Trophoblast cell (in vitro differentiated cells and primary cell): ENCODE results near the gene RCL1.

ENCODE experiments used
- DNase-seq, 2 donors: peaks; one replicate each; pipeline ENCODE4 v3.0.0-alpha.2; 2016
- H2AFZ ChIP-seq: 2 replicates; pipeline ENCODE4 v1.6.1; 2013; ENCODE audit warnings: low read length, moderate library complexity, mild to moderate bottlenecking; ENCODE audit not compliant: insufficient read depth, poor library complexity
- H2AK5ac ChIP-seq: 2 replicates; pipeline ENCODE4 v1.6.1; 2013; ENCODE audit warnings: mild to moderate bottlenecking, low read length
- H2BK120ac ChIP-seq: 2 replicates; pipeline ENCODE4 v1.6.1; 2013; ENCODE audit warnings: low read length, mild to moderate bottlenecking, moderate library complexity; ENCODE audit not compliant: insufficient read depth, poor library complexity
- H2BK12ac ChIP-seq: 2 replicates; pipeline ENCODE4 v1.6.1; 2013; ENCODE audit warnings: mild to moderate bottlenecking, low read length, moderate library complexity
- H2BK5ac ChIP-seq: 2 replicates; pipeline ENCODE4 v1.6.1; 2013; ENCODE audit warnings: low read length, low read depth, moderate library complexity, mild to moderate bottlenecking; ENCODE audit not compliant: poor library complexity
- H3K14ac ChIP-seq: 2 replicates; pipeline ENCODE4 v1.6.1; 2013; ENCODE audit warnings: mild to moderate bottlenecking, low read length
- H3K18ac ChIP-seq: 2 replicates; pipeline ENCODE4 v1.6.1; 2013; ENCODE audit warnings: mild to moderate bottlenecking, low read length
- H3K23ac ChIP-seq: 2 replicates; pipeline ENCODE4 v1.6.1; 2013; ENCODE audit warnings: low read length
- H3K27ac ChIP-seq: 2 replicates; pipeline ENCODE4 v1.5.1; 2013; ENCODE audit warnings: low read depth, mild to moderate bottlenecking, inconsistent platforms, low read length, moderate library complexity
- H3K27me3 ChIP-seq: 2 replicates; pipeline ENCODE4 v1.6.1; 2013; ENCODE audit warnings: inconsistent platforms, mild to moderate bottlenecking, low read length, moderate library complexity; ENCODE audit not compliant: insufficient read depth
- H3K36me3 ChIP-seq, 2 experiments: 1 replicate in 1 of 2; 2 replicates in 1 of 2; pipeline ENCODE4 v1.6.1; 2013; ENCODE audit warnings: low read length in 2 of 2, mild to moderate bottlenecking in 2 of 2, moderate library complexity in 1 of 2; ENCODE audit not compliant: insufficient read depth in 2 of 2, control insufficient read depth in 1 of 2
- H3K4ac ChIP-seq: 2 replicates; pipeline ENCODE4 v1.6.1; 2013; ENCODE audit warnings: low read depth, mild to moderate bottlenecking, low read length, moderate library complexity
- H3K4me1 ChIP-seq, 2 experiments: 1 replicate in 1 of 2; 2 replicates in 1 of 2; pipeline ENCODE4 v1.6.1; 2013; ENCODE audit warnings: low read length in 2 of 2, mild to moderate bottlenecking in 2 of 2, moderate library complexity in 1 of 2; ENCODE audit not compliant: insufficient read depth in 2 of 2, control insufficient read depth in 1 of 2
- H3K4me2 ChIP-seq: 2 replicates; pipeline ENCODE4 v1.6.1; 2013; ENCODE audit warnings: inconsistent platforms, mild to moderate bottlenecking, low read length, moderate library complexity
- H3K4me3 ChIP-seq: 2 replicates; pipeline ENCODE4 v1.5.1; 2013; ENCODE audit warnings: mild to moderate bottlenecking, low read depth, low read length, inconsistent platforms
- H3K79me1 ChIP-seq: one replicate; pipeline ENCODE4 v1.6.1; 2013; ENCODE audit warnings: low read length
- H3K79me2 ChIP-seq: 2 replicates; pipeline ENCODE4 v1.6.1; 2013; ENCODE audit warnings: low read length, mild to moderate bottlenecking; ENCODE audit not compliant: control insufficient read depth, insufficient read depth, poor library complexity
- H3K9ac ChIP-seq: 2 replicates; pipeline ENCODE4 v1.6.1; 2013; ENCODE audit warnings: mild to moderate bottlenecking, low read length
- H3K9me3 ChIP-seq: 2 replicates; pipeline ENCODE4 v1.6.1; 2013; ENCODE audit warnings: low read depth, mild to moderate bottlenecking, control low read depth, inconsistent platforms, low read length; ENCODE audit not compliant: insufficient read depth
- H4K12ac ChIP-seq: 2 replicates; pipeline ENCODE4 v1.6.1; 2013; ENCODE audit warnings: low read depth, mild to moderate bottlenecking, low read length, moderate library complexity
- H4K8ac ChIP-seq: 2 replicates; pipeline ENCODE4 v1.6.1; 2013; ENCODE audit warnings: low read depth, mild to moderate bottlenecking, low read length, moderate library complexity
- H4K91ac ChIP-seq: one replicate; pipeline ENCODE4 v1.6.1; 2013; ENCODE audit warnings: low read depth, mild to moderate bottlenecking, low read length, moderate library complexity
- WGBS: extraction: QIAGEN DNeasy Blood & Tissue Kit; methylation state at CpG from one replicate; pipeline ENCODE4 v1.1.7; 2013; ENCODE audit warnings: missing lambda C conversion rate; ENCODE audit not compliant: insufficient read length, insufficient coverage; ENCODE audit errors: extremely low coverage; 5-methylcytosine and 5-hydroxymethylcytosine counted together

Gene RCL1

GRCh38 chr9:4849369-4849768, 56.6 kb downstream of the RCL1 start:
- Histone ChIP-seq H3K79me2 (no peaks in the 10 kb centered on the region), H4K12ac (no peak overlapping the region), H3K36me3 (peaks cover 6 to 16% of the 10 kb centered on the region in 2 experiments), H4K8ac (no peak overlapping the region), H2AK5ac (no peak overlapping the region), H3K4me1 (no peaks in the 10 kb centered on the region), H3K23ac (no peak overlapping the region), H2AFZ (no peak overlapping the region), H3K18ac (no peak overlapping the region), H2BK5ac (no peak overlapping the region), H4K91ac (no peak overlapping the region), H3K9ac (no peak overlapping the region), H3K9me3 (no peaks in the 10 kb centered on the region), H3K79me1 (no peaks in the 10 kb centered on the region), H3K27ac (no peak overlapping the region), H2BK12ac (no peak overlapping the region), H2BK120ac (no peak overlapping the region), H3K4me3 (no peak overlapping the region), H3K14ac (no peak overlapping the region), H3K4ac (no peak overlapping the region), H3K27me3 (no peaks in the 10 kb centered on the region), H3K4me2 (no peak overlapping the region)
- no CpG with 5 or more reads among the region's 5 CpGs for WGBS
- no peak for DNase-seq

GRCh38 chr9:4850603-4851310, 58.0 kb downstream of the RCL1 start:
- no CpG with 5 or more reads among the region's 9 CpGs for WGBS
- no peaks in the 10 kb centered on the region for H3K4me1 ChIP-seq
- H3K36me3 ChIP-seq: peaks cover 4 to 8% of the 10 kb centered on the region in 2 experiments

GRCh38 chr9:4852419-4852818, 59.7 kb downstream of the RCL1 start:
- H3K23ac ChIP-seq: no peak overlapping the region
- H3K27ac ChIP-seq: no peak overlapping the region
- no peak overlapping the region for H3K4ac ChIP-seq
- no peak overlapping the region for H4K12ac ChIP-seq
- whole genome bisulfite sequencing: no CpG with 5 or more reads among the region's 6 CpGs
- H2BK120ac ChIP-seq: no peak overlapping the region
- no peak overlapping the region for H4K8ac ChIP-seq
- no peak overlapping the region for H3K18ac ChIP-seq
- no peaks in the 10 kb centered on the region for H3K79me1 ChIP-seq
- H2BK12ac ChIP-seq: no peak overlapping the region
- H2AFZ ChIP-seq: no peak overlapping the region
- no peak overlapping the region for H2BK5ac ChIP-seq
- no peak overlapping the region for H3K4me3 ChIP-seq
- H3K36me3 ChIP-seq: peaks cover 4 to 8% of the 10 kb centered on the region in 2 experiments
- no peak overlapping the region for H3K4me2 ChIP-seq
- H3K79me2 ChIP-seq: no peaks in the 10 kb centered on the region
- H3K9ac ChIP-seq: no peak overlapping the region
- no peak overlapping the region for H3K14ac ChIP-seq
- no peaks in the 10 kb centered on the region for H3K9me3 ChIP-seq
- H3K4me1 ChIP-seq: no peaks in the 10 kb centered on the region
- H3K27me3 ChIP-seq: no peaks in the 10 kb centered on the region
- H2AK5ac ChIP-seq: no peak overlapping the region
- H4K91ac ChIP-seq: no peak overlapping the region
- no peak for DNase-seq

More at GRCh38 chr9:4850603-4851310, 58.0 kb downstream of the RCL1 start:
- Histone ChIP-seq H3K9ac (no peak overlapping the region), H3K79me2 (no peaks in the 10 kb centered on the region), H3K79me1 (no peaks in the 10 kb centered on the region), H3K27me3 (no peaks in the 10 kb centered on the region), H4K12ac (no peak overlapping the region), H2BK120ac (no peak overlapping the region), H4K91ac (no peak overlapping the region), H3K18ac (no peak overlapping the region), H2AFZ (no peak overlapping the region), H3K9me3 (no peaks in the 10 kb centered on the region), H4K8ac (no peak overlapping the region), H2BK12ac (no peak overlapping the region), H3K4ac (no peak overlapping the region), H3K4me2 (no peak overlapping the region), H2AK5ac (no peak overlapping the region), H3K14ac (no peak overlapping the region), H2BK5ac (no peak overlapping the region), H3K23ac (no peak overlapping the region), H3K27ac (no peak overlapping the region), H3K4me3 (no peak overlapping the region)
- peak; percentile 83 to 90 for DNase-seq

- Histone ChIP-seq H2BK5ac (no peak overlapping the region), H3K18ac (no peak overlapping the region), H3K4me1 (no peaks in the 10 kb centered on the region), H4K91ac (no peak overlapping the region), H4K12ac (no peak overlapping the region), H3K79me1 (no peaks in the 10 kb centered on the region), H3K79me2 (no peaks in the 10 kb centered on the region), H3K23ac (no peak overlapping the region), H3K4ac (no peak overlapping the region), H3K9me3 (no peaks in the 10 kb centered on the region), H2AFZ (no peak overlapping the region), H2BK12ac (no peak overlapping the region), H3K27me3 (no peaks in the 10 kb centered on the region), H3K4me2 (no peak overlapping the region), H3K14ac (no peak overlapping the region), H3K36me3 (peaks cover 4 to 8% of the 10 kb centered on the region in 2 experiments), H3K4me3 (no peak overlapping the region), H3K9ac (no peak overlapping the region), H2BK120ac (no peak overlapping the region), H3K27ac (no peak overlapping the region), H2AK5ac (no peak overlapping the region), H4K8ac (no peak overlapping the region)
- no CpG with 5 or more reads among the region's 1 CpG for WGBS
- no peak for DNase-seq
These were observed 61.5 kb downstream of the RCL1 start for GRCh38 chr9:4854265-4854590.
